ENCODE measurements around the gene CFC1B. TPM values are rescaled to one million over a fixed set of nuclear protein-coding genes. Genes with fewer than 3 reads are reported as not detected.
"Not testable (repeated sequence)": the region's sequence is repeated elsewhere in the genome, so short reads cannot be mapped to it uniquely, and the experiment has no call there.

CFC1B gene
- total RNA-seq, 2 experiments from 2014 or later, result not detected

DNA sequence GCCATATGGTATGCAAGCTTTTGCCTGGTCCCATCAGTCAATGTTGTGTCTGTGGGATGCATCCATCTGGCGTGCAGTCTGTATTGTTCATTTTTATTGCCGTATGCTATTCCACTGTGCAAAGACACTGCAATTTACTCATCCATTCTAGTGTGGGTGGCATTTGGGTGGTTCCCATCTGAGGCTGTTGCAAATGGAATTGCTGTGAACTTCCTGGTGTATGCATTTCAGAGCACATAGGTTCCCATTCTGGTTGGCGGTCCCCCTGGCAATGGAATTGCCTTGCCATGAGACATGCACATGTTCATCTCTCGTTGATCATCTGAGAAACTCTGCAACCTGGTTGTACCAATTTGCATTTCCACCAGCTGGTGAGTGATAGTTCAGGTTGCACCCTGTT, 56.5 kb downstream of the CFC1B start:
- CTCF ChIA-PET; H3K27me3 Mint-ChIP-seq (ENCODE audit: low read depth); H3K9me3 Mint-ChIP-seq; H3K36me3 Mint-ChIP-seq (ENCODE audit: low read depth); DNase-seq; H3K27ac Mint-ChIP-seq; H3K4me1 Mint-ChIP-seq (ENCODE audit: low read depth); intact Hi-C loops (cut with micrococcal nuclease); H3K4me3 Mint-ChIP-seq: not testable (repeated sequence)

Other genes with a start within 250 kb of the CFC1B start
- 100 to 1,000 TPM; 120 to 128 TPM for gene IMP4, start 178.3 kb upstream of the CFC1B start, total RNA-seq
- gene PTPN18, start 165.2 kb upstream of the CFC1B start, total RNA-seq, result 10 to 100 TPM; 24.7 to 25.3 TPM
- gene POTEI, start 11.9 kb upstream of the CFC1B start, total RNA-seq, result not detected
- gene CFC1, start 78.4 kb downstream of the CFC1B start, total RNA-seq, result not detected
- gene POTEJ, start 90.2 kb downstream of the CFC1B start, total RNA-seq, result not detected
- not detected for gene GPR148, start 207.8 kb downstream of the CFC1B start, total RNA-seq
- gene AMER3, start 234.3 kb downstream of the CFC1B start, total RNA-seq, result not detected